SK-N-SH (cell line): ENCODE measurements around the gene SPINK5. TPM values are rescaled to one million over a fixed set of nuclear protein-coding genes. Genes with fewer than 3 reads are reported as not detected.

ENCODE experiments used
- CTCF ChIA-PET: fragments of 300-600, 350-600 bp; formaldehyde crosslinking; extraction: SDS; loops from one replicate; lab custom pipeline; 2021; lab: Yijun Ruan, JAX
- POLR2A ChIA-PET: fragments of 350-600 bp; sonication (Branson Sonifier 250); formaldehyde crosslinking; extraction: SDS; loops from one replicate; lab custom pipeline; 2020; ENCODE audit warnings: antibody characterized with exemption, inconsistent platforms; lab: Yijun Ruan, JAX
- DNase-seq: peaks from one replicate; pipeline ENCODE4 v3.0.0; 2012
- H2AFZ ChIP-seq: fragments of 200-600 bp; sonication (generic); 2 replicates; pipeline ENCODE4 v1.8.1; 2016; ENCODE audit warnings: antibody characterized with exemption, mild to moderate bottlenecking, low read depth
- H3F3A ChIP-seq: fragments of 200-600 bp; sonication (generic); replicated peaks from 2 replicates; pipeline ENCODE3; 2016; ENCODE audit warnings: antibody characterized with exemption, mild to moderate bottlenecking; ENCODE audit not compliant: insufficient read depth
- H3K27ac ChIP-seq, 2 experiments: fragments of 200-500 bp in 1 of 2; fragments of 200-600 bp in 1 of 2; sonication (Bioruptor generic) in 1 of 2; sonication (generic), shearing (Covaris generic) in 1 of 2; 2 replicates each; pipeline versions ENCODE4 v1.5.1 to v1.6.1; 2014 to 2016; ENCODE audit warnings: low read depth in 2 of 2, inconsistent platforms in 1 of 2, low read length in 1 of 2, mild to moderate bottlenecking in 1 of 2, mixed read lengths in 1 of 2
- H3K27me3 ChIP-seq: fragments of 200-600 bp; sonication (generic), shearing (Covaris generic); 2 replicates; pipeline ENCODE4 v1.6.1; 2016; ENCODE audit warnings: mixed run types; ENCODE audit not compliant: insufficient read depth
- H3K36me3 ChIP-seq, 2 experiments: fragments of 200-500 bp in 1 of 2; fragments of 200-600 bp in 1 of 2; sonication (Bioruptor generic) in 1 of 2; sonication (generic) in 1 of 2; replicated peaks in 1 of 2; 2 replicates each; pipeline versions ENCODE3 to v1.5.1; 2014 to 2016; ENCODE audit warnings: low read length in 1 of 2, mild to moderate bottlenecking in 1 of 2; ENCODE audit not compliant: insufficient read depth in 2 of 2, control insufficient read depth in 1 of 2
- H3K4me1 ChIP-seq, 2 experiments: fragments of 200-500 bp in 1 of 2; fragments of 200-600 bp in 1 of 2; sonication (Bioruptor generic) in 1 of 2; sonication (generic), shearing (Covaris generic) in 1 of 2; 2 replicates each; pipeline versions ENCODE4 v1.5.1 to v1.6.1; 2014 to 2016; ENCODE audit warnings: low read depth in 1 of 2, low read length in 1 of 2, mixed run types in 1 of 2; ENCODE audit not compliant: insufficient read depth in 2 of 2, control insufficient read depth in 1 of 2
- H3K4me2 ChIP-seq: fragments of 200-600 bp; sonication (generic), shearing (Covaris generic); 2 replicates; pipeline ENCODE4 v1.6.1; 2017; ENCODE audit warnings: mixed run types
- H3K4me3 ChIP-seq, 2 experiments: fragments of 200-500 bp in 1 of 2; fragments of 200-600 bp in 1 of 2; sonication (Bioruptor generic) in 1 of 2; sonication (generic), shearing (Covaris generic) in 1 of 2; 2 replicates each; pipeline versions ENCODE4 v1.5.1 to v1.8.1; 2014 to 2016; ENCODE audit warnings: low read depth in 2 of 2, inconsistent platforms in 1 of 2, low read length in 1 of 2, mild to moderate bottlenecking in 1 of 2, mixed read lengths in 1 of 2, moderate library complexity in 1 of 2
- H3K79me2 ChIP-seq: fragments of 200-600 bp; sonication (generic); 2 replicates; pipeline ENCODE4 v1.8.1; 2017; ENCODE audit warnings: mild to moderate bottlenecking; ENCODE audit not compliant: insufficient read depth
- H3K9ac ChIP-seq: fragments of 200-600 bp; sonication (generic); 2 replicates; pipeline ENCODE4 v1.6.1; 2017; ENCODE audit warnings: mixed run types
- H3K9me2 ChIP-seq: fragments of 200-600 bp; sonication (generic); 2 replicates; pipeline ENCODE4 v1.6.1; 2017; ENCODE audit warnings: mixed run types
- H3K9me3 ChIP-seq: fragments of 200-600 bp; sonication (generic); 2 replicates; pipeline ENCODE4 v1.6.1; 2017; ENCODE audit warnings: mixed run types, mild to moderate bottlenecking, moderate library complexity
- H4K20me1 ChIP-seq: fragments of 200-600 bp; sonication (generic); 2 replicates; pipeline ENCODE4 v1.6.1; 2017; ENCODE audit warnings: mild to moderate bottlenecking, mixed run types; ENCODE audit not compliant: insufficient read depth
- CHD2 ChIP-seq: fragments of 150-350 bp; IDR thresholded peaks from 2 replicates; pipeline ENCODE4 v1.6.1; 2018; ENCODE audit warnings: low read length; ENCODE audit not compliant: partially characterized antibody
- EP300 ChIP-seq, 2 experiments: IDR thresholded peaks; 2 replicates each; pipeline versions ENCODE4 v1.4.0 to v1.6.1; 2012; ENCODE audit warnings: borderline replicate concordance in 1 of 2, low read depth in 1 of 2, low read length in 1 of 2
- FOXM1 ChIP-seq: IDR thresholded peaks from 2 replicates; pipeline ENCODE4 v1.4.0; 2012; ENCODE audit warnings: low read depth, mild to moderate bottlenecking
- GABPA ChIP-seq: IDR thresholded peaks from 2 replicates; pipeline ENCODE4 v1.4.0; 2012; ENCODE audit warnings: low read depth, mild to moderate bottlenecking
- GATA2 ChIP-seq: sonication (generic); formaldehyde crosslinking; IDR thresholded peaks from 2 replicates; pipeline ENCODE4 v1.5.0; 2020; ENCODE audit warnings: mild to moderate bottlenecking, missing genetic modification reagents
- NRF1 ChIP-seq: IDR thresholded peaks from 2 replicates; pipeline ENCODE4 v1.6.1; 2012; ENCODE audit warnings: low read depth, mild to moderate bottlenecking, low read length
- POLR2AphosphoS5 ChIP-seq: IDR thresholded peaks from 2 replicates; pipeline ENCODE4 v1.6.1; 2012; ENCODE audit warnings: low read depth, low read length
- RCOR1 ChIP-seq: fragments of 150-350 bp; IDR thresholded peaks from 2 replicates; pipeline ENCODE4 v1.6.1; 2017; ENCODE audit warnings: antibody characterized with exemption, low read length
- RFX5 ChIP-seq: IDR thresholded peaks from 2 replicates; pipeline ENCODE4 v1.6.1; 2012; ENCODE audit warnings: mild to moderate bottlenecking, improper control_type of control experiment, low read length
- TCF12 ChIP-seq: IDR thresholded peaks from 2 replicates; pipeline ENCODE4 v1.4.0; 2012
- TEAD4 ChIP-seq: IDR thresholded peaks from 2 replicates; pipeline ENCODE4 v1.4.0; 2012; ENCODE audit warnings: mild to moderate bottlenecking, borderline replicate concordance; ENCODE audit not compliant: insufficient read depth
- YY1 ChIP-seq: IDR thresholded peaks from 2 replicates; pipeline ENCODE4 v1.4.0; 2012; ENCODE audit warnings: low read depth, mild to moderate bottlenecking
- ZBTB33 ChIP-seq: IDR thresholded peaks from 2 replicates; pipeline ENCODE4 v1.4.0; 2012; ENCODE audit warnings: low read depth, borderline replicate concordance
- WGBS: methylation state at CpG from one replicate; pipeline ENCODE4 v1.1.6; 2017; ENCODE audit warnings: low lambda C conversion rate; 5-methylcytosine and 5-hydroxymethylcytosine counted together
- polyA plus RNA-seq, 3 experiments: library from polyadenylated mRNA; depleted of rRNA; stranded (reverse); fragments of >200 nt; gene quantifications; 2 replicates each; pipeline ENCODE4 v1.2.3, GENCODE V29; 2012
- TF ChIP-seq, protein P1 (sequence below): fragments of 150-350 bp; IDR thresholded peaks from 2 replicates; pipeline ENCODE4 v1.6.1; 2016; ENCODE audit warnings: mild to moderate bottlenecking, low read depth, low read length
- TF ChIP-seq, protein P2 (sequence below): IDR thresholded peaks from 2 replicates; pipeline ENCODE4; 2012
- TF ChIP-seq, protein P3 (sequence below): IDR thresholded peaks from 2 replicates; pipeline ENCODE4 v1.4.0; 2012; ENCODE audit warnings: low read depth, borderline replicate concordance

SPINK5 gene
- polyA plus RNA-seq, 1 of the 3 experiments (the other 2 are of a cell fraction), result not detected

DNA sequence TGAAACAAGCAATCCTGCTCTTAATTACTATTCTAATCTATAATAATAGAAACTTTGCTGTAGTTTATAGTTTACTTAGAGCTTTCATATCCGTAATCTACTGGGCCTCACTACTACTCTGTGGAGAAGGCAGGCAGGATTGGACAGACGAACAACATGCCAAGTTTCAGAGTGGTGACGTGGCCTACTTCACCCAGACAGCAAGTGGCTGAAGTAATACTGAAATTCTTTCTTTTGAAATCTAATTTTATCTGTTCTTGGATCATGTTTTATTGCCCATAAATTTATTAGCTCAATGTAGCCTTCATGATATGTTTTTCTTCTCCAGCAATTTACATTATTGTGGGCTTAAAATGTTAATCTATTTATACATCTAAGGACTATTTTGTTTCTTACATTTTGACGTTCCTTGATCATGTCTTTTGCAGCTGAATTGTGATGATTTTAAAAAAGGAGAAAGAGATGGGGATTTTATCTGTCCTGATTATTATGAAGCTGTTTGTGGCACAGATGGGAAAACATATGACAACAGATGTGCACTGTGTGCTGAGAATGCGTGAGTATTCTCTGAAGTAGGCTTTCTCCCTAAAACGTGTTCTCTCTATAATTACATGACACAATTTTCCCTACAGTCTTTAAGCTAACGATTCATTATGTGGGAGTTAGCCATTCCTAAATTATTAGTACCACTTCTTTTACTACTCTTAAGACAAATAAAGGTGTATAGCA lies 22.4 kb downstream of the SPINK5 start:
- Histone ChIP-seq H3K27ac (no peak overlapping the region), H4K20me1 (no peaks in the 10 kb centered on the region), H3F3A (no peaks in the 10 kb centered on the region), H3K79me2 (no peaks in the 10 kb centered on the region), H3K9me3 (no peaks in the 10 kb centered on the region), H3K4me2 (no peak overlapping the region), H3K9me2 (no peaks in the 10 kb centered on the region), H3K9ac (no peak overlapping the region), H3K27me3 (no peaks in the 10 kb centered on the region), H3K4me3 (no peak overlapping the region), H2AFZ (peak overlapping the region; percentile 60; the same call in 1 of the 2 replicates), H3K36me3 (no peaks in the 10 kb centered on the region), H3K4me1 (no peaks in the 10 kb centered on the region; a peak in 2 of 4 replicates)
- TF ChIP-seq, protein P1, sequence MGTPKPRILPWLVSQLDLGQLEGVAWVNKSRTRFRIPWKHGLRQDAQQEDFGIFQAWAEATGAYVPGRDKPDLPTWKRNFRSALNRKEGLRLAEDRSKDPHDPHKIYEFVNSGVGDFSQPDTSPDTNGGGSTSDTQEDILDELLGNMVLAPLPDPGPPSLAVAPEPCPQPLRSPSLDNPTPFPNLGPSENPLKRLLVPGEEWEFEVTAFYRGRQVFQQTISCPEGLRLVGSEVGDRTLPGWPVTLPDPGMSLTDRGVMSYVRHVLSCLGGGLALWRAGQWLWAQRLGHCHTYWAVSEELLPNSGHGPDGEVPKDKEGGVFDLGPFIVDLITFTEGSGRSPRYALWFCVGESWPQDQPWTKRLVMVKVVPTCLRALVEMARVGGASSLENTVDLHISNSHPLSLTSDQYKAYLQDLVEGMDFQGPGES, result no peak
- no peak for TF ChIP-seq POLR2AphosphoS5
- TF ChIP-seq FOXM1, result no peak
- no peak for TF ChIP-seq NRF1
- no peak for TF ChIP-seq YY1
- TF ChIP-seq TCF12, result no peak
- no peak for TF ChIP-seq RFX5
- TF ChIP-seq RCOR1, result no peak
- no peak for TF ChIP-seq ZBTB33
- TF ChIP-seq GABPA, result no peak
- no peak for TF ChIP-seq GATA2
- no peak for TF ChIP-seq TEAD4
- TF ChIP-seq CHD2, result no peak
- TF ChIP-seq, protein P2, sequence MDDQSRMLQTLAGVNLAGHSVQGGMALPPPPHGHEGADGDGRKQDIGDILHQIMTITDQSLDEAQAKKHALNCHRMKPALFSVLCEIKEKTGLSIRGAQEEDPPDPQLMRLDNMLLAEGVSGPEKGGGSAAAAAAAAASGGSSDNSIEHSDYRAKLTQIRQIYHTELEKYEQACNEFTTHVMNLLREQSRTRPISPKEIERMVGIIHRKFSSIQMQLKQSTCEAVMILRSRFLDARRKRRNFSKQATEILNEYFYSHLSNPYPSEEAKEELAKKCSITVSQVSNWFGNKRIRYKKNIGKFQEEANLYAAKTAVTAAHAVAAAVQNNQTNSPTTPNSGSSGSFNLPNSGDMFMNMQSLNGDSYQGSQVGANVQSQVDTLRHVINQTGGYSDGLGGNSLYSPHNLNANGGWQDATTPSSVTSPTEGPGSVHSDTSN, result no peak
- TF ChIP-seq EP300 (IDR thresholded peaks at IDR 0.05; ENCODE audit: borderline replicate concordance in 1 of 2, low read depth in 1 of 2, low read length in 1 of 2), result no peak
- TF ChIP-seq, protein P3, sequence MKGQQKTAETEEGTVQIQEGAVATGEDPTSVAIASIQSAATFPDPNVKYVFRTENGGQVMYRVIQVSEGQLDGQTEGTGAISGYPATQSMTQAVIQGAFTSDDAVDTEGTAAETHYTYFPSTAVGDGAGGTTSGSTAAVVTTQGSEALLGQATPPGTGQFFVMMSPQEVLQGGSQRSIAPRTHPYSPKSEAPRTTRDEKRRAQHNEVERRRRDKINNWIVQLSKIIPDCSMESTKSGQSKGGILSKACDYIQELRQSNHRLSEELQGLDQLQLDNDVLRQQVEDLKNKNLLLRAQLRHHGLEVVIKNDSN, result no peak
- WGBS, result 29% methylated on average over 7 of the region's 7 CpGs
- ChIA-PET CTCF (interaction anchor here (0.8 to 1.2 kb wide), 2 partner anchors 151 to 645 kb away, joined by 3 read pairs; no protein-coding TSS in a partner anchor), POLR2A (no interaction called here)
- no peak for DNase-seq
